Osteoblast (primary cell): ENCODE measurements around the gene ADCK2. TPM values are rescaled to one million over a fixed set of nuclear protein-coding genes. Genes with fewer than 3 reads are reported as not detected.

Experiments used
- DNase-seq: peaks from one replicate; pipeline ENCODE4 v3.0.0; 2011; ENCODE audit warnings: low spot score, mixed read lengths; ENCODE audit not compliant: insufficient read length; ENCODE audit errors: missing footprints
- H2AFZ ChIP-seq: 2 replicates; pipeline ENCODE4 v1.6.0; 2011; ENCODE audit warnings: mild to moderate bottlenecking, low read length
- H3K27ac ChIP-seq: 2 replicates; pipeline ENCODE4 v1.5.1; 2011; ENCODE audit warnings: mild to moderate bottlenecking, low read depth, low read length, moderate library complexity
- H3K27me3 ChIP-seq: 2 replicates; pipeline ENCODE4 v1.6.0; 2012; ENCODE audit warnings: mild to moderate bottlenecking, control low read depth, inconsistent platforms, low read length, moderate library complexity; ENCODE audit not compliant: insufficient read depth
- H3K36me3 ChIP-seq: 2 replicates; pipeline ENCODE4 v1.5.1; 2011; ENCODE audit warnings: mild to moderate bottlenecking, low read length, control low read depth, moderate library complexity; ENCODE audit not compliant: insufficient read depth
- H3K4me1 ChIP-seq: 2 replicates; pipeline ENCODE4 v1.5.1; 2011; ENCODE audit warnings: mild to moderate bottlenecking, low read length, control low read depth, moderate library complexity; ENCODE audit not compliant: insufficient read depth
- H3K4me2 ChIP-seq: 2 replicates; pipeline ENCODE4 v1.6.0; 2011; ENCODE audit warnings: mild to moderate bottlenecking, low read length; ENCODE audit not compliant: insufficient read depth
- H3K4me3 ChIP-seq: fragments of 200-600 bp; sonication (generic); 3 replicates; pipeline ENCODE4 v1.5.1; 2012; ENCODE audit warnings: mild to moderate bottlenecking, low read length, inconsistent platforms; ENCODE audit not compliant: insufficient read depth
- H3K79me2 ChIP-seq: 2 replicates; pipeline ENCODE4 v1.6.0; 2012; ENCODE audit warnings: mild to moderate bottlenecking, low read length, control low read depth, inconsistent platforms; ENCODE audit not compliant: insufficient read depth
- H3K9me3 ChIP-seq: 2 replicates; pipeline ENCODE4 v1.5.1; 2011; ENCODE audit warnings: low read depth, low read length, control low read depth
- H4K20me1 ChIP-seq: 2 replicates; pipeline ENCODE4 v1.6.0; 2012; ENCODE audit warnings: mild to moderate bottlenecking, low read length, control low read depth; ENCODE audit not compliant: insufficient read depth
- total RNA-seq: library from RNA; depleted of rRNA; stranded (reverse); fragments of >200 nt; gene quantifications from 2 replicates; pipeline ENCODE4 v1.2.3, GENCODE V29; 2012
- TF ChIP-seq, protein P1 (sequence below): IDR thresholded peaks from 2 replicates; pipeline ENCODE4 v1.5.1; 2011; ENCODE audit warnings: mild to moderate bottlenecking, low read depth, low read length, moderate library complexity; ENCODE audit errors: extremely low read depth

Gene ADCK2
- total RNA-seq, 1 donor: 28.6 TPM

DNA sequence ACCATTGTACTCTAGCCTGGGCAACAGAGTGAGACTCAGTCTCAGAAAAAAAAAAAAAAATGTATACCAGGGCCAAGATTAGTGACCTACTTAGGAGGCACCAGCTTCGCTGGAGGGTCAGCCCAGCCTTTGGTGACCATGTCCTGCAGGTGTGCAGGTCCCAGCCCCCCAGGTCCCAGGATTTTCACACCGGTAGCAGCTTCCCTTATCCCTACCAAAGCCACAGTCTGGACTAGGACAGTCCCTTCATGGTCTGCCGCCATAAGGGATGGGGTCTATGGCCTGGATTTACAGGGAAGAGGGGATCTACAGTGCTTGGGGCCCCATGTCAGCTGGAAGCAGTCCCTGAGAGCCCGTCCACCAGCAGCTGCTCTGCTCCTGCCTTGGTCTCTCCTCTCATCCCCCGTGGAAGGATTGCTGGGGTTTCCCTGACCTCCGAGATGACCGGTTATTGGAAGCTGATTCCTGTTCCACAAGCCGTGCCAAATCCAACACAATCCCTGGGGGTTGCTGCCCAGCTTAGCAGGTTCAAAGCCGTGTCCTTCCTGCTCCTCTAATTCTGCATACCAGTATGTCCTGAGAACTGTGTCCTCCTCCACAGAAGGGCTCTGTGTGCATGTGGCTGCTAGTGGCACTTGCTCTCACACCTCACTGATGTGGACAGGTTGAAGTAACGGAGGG is 12.8 kb downstream of the ADCK2 start:
- H3K27ac ChIP-seq: no peak overlapping the region
- H3K27me3 ChIP-seq: no peaks in the 10 kb centered on the region
- TF ChIP-seq, protein P1, sequence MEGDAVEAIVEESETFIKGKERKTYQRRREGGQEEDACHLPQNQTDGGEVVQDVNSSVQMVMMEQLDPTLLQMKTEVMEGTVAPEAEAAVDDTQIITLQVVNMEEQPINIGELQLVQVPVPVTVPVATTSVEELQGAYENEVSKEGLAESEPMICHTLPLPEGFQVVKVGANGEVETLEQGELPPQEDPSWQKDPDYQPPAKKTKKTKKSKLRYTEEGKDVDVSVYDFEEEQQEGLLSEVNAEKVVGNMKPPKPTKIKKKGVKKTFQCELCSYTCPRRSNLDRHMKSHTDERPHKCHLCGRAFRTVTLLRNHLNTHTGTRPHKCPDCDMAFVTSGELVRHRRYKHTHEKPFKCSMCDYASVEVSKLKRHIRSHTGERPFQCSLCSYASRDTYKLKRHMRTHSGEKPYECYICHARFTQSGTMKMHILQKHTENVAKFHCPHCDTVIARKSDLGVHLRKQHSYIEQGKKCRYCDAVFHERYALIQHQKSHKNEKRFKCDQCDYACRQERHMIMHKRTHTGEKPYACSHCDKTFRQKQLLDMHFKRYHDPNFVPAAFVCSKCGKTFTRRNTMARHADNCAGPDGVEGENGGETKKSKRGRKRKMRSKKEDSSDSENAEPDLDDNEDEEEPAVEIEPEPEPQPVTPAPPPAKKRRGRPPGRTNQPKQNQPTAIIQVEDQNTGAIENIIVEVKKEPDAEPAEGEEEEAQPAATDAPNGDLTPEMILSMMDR: no peak
- no peak overlapping the region for H3K4me2 ChIP-seq
- H2AFZ ChIP-seq: no peak overlapping the region
- H4K20me1 ChIP-seq: no peaks in the 10 kb centered on the region
- H3K4me1 ChIP-seq: no peaks in the 10 kb centered on the region
- no peaks in the 10 kb centered on the region for H3K79me2 ChIP-seq
- no peaks in the 10 kb centered on the region for H3K9me3 ChIP-seq
- peaks cover 6% of the 10 kb centered on the region for H3K36me3 ChIP-seq
- DNase-seq: no peak
- no peak overlapping the region for H3K4me3 ChIP-seq

DNA sequence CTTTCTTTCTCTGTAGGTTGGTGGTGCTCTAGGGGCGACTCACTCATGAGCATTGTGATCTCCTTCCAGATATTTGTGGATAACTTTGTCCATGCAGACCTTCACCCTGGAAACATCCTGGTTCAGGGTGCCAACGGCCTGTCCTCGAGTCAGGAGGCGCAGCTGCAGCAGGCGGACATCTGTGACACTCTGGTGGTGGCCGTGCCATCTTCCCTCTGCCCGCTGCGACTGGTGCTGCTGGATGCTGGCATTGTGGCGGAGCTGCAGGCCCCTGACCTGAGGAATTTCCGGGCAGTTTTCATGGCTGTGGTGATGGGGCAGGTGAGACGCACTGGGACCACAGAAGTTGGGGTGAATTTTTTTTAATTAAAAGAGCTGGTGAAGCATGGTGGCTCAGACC is 14.2 kb downstream of the ADCK2 start:
- no peaks in the 10 kb centered on the region for H3K27me3 ChIP-seq
- no peak overlapping the region for H3K27ac ChIP-seq
- no peak overlapping the region for H3K4me3 ChIP-seq
- TF ChIP-seq, protein P1: no peak
- DNase-seq: no peak
- no peaks in the 10 kb centered on the region for H3K9me3 ChIP-seq
- H4K20me1 ChIP-seq: no peaks in the 10 kb centered on the region
- no peak overlapping the region for H2AFZ ChIP-seq
- peaks cover 2% of the 10 kb centered on the region for H3K36me3 ChIP-seq
- H3K4me1 ChIP-seq: no peaks in the 10 kb centered on the region
- H3K79me2 ChIP-seq: no peaks in the 10 kb centered on the region
- no peak overlapping the region for H3K4me2 ChIP-seq

DNA sequence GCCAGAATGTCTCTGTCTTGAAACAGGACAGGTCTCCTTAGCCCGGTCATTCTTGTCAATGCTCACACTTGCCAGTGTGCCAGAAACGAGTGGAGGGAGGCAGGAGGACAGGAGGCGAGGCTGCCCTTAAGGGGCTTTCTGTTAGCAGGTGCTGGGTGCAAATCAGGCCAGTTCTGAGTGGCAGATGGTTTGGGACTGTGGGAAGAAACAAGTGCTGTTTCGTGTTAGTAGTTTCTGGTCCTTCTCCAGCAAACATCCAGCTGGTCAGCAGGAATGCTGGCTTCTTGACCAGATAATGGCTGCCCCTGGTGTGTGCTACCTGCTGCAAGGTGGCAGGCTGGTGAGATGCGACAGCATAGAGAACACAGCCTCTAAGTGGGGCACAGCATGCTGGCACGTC is 15.6 kb downstream of the ADCK2 start:
- TF ChIP-seq, protein P1: no peak

DNA sequence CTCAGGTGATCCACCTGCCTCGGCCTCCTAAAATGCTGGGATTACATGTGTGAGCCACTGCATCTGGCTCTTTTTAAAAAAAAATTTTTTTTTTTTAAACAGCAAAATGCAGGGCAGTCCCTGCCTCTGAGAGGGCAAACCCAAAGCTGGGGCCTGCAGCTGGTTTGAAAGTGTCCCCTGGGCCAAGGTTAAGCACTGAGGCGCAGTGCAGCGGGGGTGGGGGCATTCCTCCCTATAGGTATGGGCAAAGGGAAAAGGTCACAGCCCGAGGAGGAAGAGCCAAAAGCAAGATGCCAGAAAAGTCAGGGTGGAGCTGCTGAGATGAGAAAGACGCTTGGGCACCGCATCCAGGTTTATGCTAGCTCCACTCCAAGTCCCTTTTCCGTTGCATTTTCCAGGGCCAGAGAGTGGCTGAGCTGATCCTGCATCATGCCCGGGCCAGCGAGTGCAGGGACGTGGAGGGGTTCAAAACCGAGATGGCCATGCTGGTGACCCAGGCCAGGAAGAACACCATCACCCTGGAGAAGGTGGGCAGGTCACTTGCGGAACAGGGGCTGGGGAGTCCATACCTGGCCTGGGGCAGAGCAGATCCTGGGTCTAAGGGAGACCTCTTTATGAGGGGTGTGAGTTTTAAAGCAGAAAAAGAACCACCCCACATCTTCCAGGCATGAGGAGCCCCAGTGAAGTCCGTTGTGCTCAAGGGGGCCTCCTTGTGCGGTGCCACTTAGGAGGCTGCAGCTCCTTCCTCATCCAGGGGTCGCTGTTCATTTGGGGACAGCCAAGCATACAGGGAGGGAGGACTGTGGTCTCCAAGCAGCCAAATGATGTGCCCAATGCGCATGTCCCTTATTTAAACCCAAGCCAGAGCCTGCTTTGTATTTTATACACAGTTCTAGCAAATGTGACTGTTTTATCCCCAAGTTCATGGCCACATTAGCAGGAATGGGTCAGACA is 16.7 kb downstream of the ADCK2 start:
- H3K4me1 ChIP-seq: no peaks in the 10 kb centered on the region
- no peak overlapping the region for H2AFZ ChIP-seq
- H3K79me2 ChIP-seq: no peaks in the 10 kb centered on the region
- TF ChIP-seq, protein P1: no peak
- H3K36me3 ChIP-seq: peaks cover 4% of the 10 kb centered on the region
- no peaks in the 10 kb centered on the region for H3K9me3 ChIP-seq
- H4K20me1 ChIP-seq: no peaks in the 10 kb centered on the region
- no peak overlapping the region for H3K4me2 ChIP-seq
- no peaks in the 10 kb centered on the region for H3K27me3 ChIP-seq
- no peak overlapping the region for H3K4me3 ChIP-seq
- H3K27ac ChIP-seq: no peak overlapping the region
- DNase-seq: no peak

More for the DNA sequence above, 15.6 kb downstream of the ADCK2 start:
- no peak for DNase-seq
- H3K27ac ChIP-seq: no peak overlapping the region
- no peaks in the 10 kb centered on the region for H3K79me2 ChIP-seq
- H3K4me1 ChIP-seq: no peaks in the 10 kb centered on the region
- H2AFZ ChIP-seq: no peak overlapping the region
- no peaks in the 10 kb centered on the region for H4K20me1 ChIP-seq
- H3K27me3 ChIP-seq: no peaks in the 10 kb centered on the region
- no peak overlapping the region for H3K4me3 ChIP-seq
- H3K9me3 ChIP-seq: no peaks in the 10 kb centered on the region
- no peak overlapping the region for H3K4me2 ChIP-seq
- peaks cover 4% of the 10 kb centered on the region for H3K36me3 ChIP-seq
